D721Med (cell line): ENCODE data around the gene KCNH3.
"Not testable (repeated sequence)": the region's sequence is repeated elsewhere in the genome, so short reads cannot be mapped to it uniquely, and the experiment has no call there.

Experiments used
- DNase-seq: peaks from one replicate; pipeline ENCODE4 v3.0.0; 2011; ENCODE audit warnings: low spot score; ENCODE audit not compliant: insufficient read length
- FAIRE-seq: peaks from 2 replicates; lab custom pipeline; 2011; peaks lifted over from hg19 to GRCh38; lab: Jason Lieb, UNC
- TF ChIP-seq, protein P1 (sequence below): IDR thresholded peaks from 2 replicates; pipeline ENCODE4 v1.5.1; 2012; ENCODE audit warnings: mild to moderate bottlenecking, control low read depth; ENCODE audit not compliant: insufficient read depth; ENCODE audit errors: missing control alignments

KCNH3 gene

DNA sequence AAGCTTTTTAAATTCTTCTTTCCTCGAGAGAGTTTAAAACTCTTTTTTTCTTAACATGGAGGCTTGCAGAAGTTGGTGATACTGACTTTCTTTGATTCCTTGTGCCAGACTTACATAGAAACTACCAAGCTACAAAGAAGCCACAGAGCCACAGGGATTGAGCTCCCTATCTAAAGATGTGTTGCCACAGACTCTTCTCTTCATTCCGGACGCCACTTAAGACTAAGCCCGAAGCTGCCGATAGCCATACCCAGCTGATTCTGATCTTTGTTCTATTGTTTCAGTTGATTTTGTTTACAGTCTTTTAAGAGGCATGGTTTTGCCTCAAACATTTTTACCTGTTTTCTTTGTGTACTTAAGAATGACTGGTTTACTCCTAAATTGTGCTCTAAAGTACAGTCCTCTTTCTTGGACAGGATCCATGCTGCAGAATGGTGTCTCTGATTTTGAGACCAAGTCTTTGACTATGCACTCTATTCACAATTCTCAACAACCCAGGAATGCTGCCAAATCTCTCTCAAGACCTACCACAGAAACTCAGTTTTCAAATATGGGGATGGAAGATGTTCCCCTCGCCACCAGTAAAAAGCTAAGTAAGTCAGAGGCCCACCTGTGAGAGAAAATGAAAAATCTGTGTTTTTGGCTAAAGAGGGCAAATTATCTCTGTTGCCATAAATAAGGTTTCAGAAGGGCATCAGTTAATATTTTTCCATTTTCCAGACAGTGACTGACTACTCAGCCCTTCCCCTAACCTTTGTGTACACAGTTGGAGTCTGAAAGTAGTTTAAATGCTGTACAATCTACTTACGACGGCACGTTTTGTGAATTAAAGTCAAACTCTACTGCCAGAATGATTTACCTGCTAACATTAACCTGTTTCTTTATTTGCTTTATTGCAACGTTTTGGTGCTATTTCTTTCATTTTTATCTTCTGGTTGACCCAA is 42.1 kb upstream of the KCNH3 start:
- FAIRE-seq (no peak), DNase-seq (no peak)
- TF ChIP-seq, protein P1, sequence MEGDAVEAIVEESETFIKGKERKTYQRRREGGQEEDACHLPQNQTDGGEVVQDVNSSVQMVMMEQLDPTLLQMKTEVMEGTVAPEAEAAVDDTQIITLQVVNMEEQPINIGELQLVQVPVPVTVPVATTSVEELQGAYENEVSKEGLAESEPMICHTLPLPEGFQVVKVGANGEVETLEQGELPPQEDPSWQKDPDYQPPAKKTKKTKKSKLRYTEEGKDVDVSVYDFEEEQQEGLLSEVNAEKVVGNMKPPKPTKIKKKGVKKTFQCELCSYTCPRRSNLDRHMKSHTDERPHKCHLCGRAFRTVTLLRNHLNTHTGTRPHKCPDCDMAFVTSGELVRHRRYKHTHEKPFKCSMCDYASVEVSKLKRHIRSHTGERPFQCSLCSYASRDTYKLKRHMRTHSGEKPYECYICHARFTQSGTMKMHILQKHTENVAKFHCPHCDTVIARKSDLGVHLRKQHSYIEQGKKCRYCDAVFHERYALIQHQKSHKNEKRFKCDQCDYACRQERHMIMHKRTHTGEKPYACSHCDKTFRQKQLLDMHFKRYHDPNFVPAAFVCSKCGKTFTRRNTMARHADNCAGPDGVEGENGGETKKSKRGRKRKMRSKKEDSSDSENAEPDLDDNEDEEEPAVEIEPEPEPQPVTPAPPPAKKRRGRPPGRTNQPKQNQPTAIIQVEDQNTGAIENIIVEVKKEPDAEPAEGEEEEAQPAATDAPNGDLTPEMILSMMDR, result no peak

DNA sequence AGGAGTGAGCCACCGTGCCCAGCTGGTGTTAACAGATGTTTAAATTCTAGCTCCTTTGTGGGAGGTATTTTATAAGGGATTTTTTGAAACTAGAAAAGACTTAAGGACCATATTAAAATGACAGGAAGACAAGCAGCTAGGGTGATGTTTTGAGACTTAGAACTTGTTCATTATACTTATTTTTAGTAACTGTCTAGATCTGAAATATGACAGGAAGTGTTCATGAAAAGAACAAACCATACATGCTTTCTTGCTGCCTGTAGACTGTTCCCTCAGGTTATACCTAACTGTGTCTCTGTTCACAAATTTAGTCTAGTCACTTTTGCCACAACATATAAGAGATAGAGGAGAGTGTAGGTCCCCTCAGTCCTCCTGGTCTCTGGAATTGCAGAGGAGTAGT is 36.9 kb upstream of the KCNH3 start:
- TF ChIP-seq, protein P1, result no peak
- DNase-seq (no peak), FAIRE-seq (no peak)

DNA sequence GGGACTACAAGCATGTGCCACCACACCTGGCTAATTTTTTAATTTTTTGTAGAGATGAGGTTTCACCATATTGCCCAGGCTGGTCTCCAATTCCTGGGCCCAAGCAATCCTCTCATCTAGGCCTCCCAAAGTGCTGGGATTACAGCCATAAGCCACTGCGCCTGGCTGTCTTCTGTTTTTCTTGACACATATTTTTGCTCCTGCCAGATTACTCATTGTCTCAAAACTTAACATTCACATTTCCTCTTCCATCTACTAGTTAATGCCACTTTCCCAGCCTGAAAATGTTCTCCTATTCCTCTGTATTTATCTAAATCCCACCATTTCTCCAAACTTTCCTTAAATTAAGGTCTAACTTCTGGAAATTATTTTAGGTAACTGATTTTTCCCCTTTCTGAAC is 36.2 kb upstream of the KCNH3 start:
- FAIRE-seq, result no peak
- no peak for DNase-seq
- TF ChIP-seq, protein P1, result no peak

DNA sequence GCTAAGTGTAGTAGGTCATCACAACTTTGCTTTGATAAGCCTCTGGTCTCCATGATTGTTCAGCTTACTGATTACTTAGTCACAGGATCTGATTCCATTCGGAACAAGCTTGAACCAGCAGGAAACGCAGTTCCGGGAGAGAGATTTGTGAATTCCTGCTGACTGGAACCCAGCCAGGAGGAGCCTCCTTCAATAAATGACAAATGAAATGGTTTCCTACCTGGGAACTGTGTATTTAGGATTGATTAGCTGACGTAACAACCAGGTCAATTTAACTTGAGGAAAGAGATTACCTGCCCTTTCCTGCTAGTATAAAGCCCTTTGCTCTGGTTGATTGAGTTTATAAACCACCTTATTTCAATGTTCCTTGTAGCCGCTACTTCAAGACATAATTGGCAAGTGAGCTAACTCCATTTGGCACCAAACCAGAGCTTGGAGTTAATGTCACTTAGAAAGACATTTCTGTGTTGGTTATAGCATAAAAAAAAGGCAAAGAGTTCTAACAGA is 35.1 kb upstream of the KCNH3 start:
- DNase-seq (no peak), FAIRE-seq (no peak)
- TF ChIP-seq, protein P1, result no peak

DNA sequence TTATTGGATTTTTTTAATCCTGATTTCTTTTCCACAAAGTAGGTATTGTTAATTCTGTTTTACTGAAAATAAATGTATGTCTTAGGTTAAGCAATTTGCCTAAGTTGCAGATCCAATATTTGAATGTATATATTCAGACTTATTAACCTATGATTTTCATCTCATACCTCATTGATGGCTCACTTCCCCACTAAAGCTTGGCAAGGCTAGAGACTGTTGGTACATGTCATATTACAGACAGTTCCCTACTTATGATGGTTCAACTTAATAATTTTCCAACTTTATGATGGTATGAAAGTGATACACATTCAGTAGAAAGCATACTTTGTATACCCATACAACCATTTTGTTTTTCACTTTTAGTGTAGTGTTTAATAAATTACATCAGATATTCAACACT is 33.2 kb upstream of the KCNH3 start:
- FAIRE-seq, result no peak
- DNase-seq, result no peak
- TF ChIP-seq, protein P1, result no peak

DNA sequence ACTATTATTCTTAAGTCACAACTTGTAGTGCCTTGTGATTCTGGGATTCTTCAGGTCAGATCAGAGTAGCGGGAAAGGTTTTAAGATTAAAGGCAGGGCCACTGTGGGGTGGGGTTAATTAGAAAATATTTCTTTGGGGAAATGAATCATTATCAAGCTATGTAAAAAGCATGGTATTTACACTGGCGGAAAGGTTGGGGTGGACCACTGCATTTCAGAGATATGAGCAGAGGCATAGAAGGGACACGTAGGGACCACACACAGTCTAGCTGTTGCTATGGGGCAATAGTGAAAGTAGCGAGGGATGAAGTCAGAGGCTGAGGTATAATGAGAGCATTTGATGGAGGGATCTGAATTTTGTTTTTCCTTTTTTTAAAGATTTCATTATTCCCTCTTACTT is 31.7 kb upstream of the KCNH3 start:
- DNase-seq (no peak), FAIRE-seq (no peak)

DNA sequence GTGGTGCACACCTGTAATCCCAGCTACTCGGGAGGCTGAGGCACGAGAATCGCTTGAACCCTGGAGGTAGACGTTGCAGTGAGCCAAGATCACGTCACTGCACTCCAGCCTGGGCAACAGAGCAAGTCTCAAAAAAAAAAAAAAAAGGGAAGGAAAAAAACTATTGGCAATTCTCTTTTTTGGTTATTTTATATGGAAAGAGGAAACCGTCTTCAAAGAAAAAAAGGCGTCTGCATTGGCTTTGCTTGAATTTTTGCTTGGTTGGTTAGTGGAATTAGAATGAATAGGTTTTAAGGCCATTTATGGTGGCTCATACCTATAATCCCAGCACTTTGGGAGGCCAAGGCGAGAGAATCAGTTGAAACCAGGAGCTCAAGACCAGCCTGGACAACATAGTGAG is 29.1 kb upstream of the KCNH3 start:
- not testable (repeated sequence) for FAIRE-seq, DNase-seq

More for the DNA sequence above, 31.7 kb upstream of the KCNH3 start:
- TF ChIP-seq, protein P1, result no peak
